Raji (cell line): ENCODE data around the gene SDC4.

ENCODE experiments used
- POLR2A ChIP-seq: IDR thresholded peaks from 2 replicates; pipeline ENCODE4 v1.6.1; 2011; ENCODE audit warnings: low read depth, low read length, control low read depth; ENCODE audit not compliant: insufficient read depth

Gene SDC4

GRCh38 chr20:45347936-45348778 is at the start of gene SDC4:
Gene SDC4, minus strand, starts transcription at chr20:45348424. Its CDS starts 40 bp downstream, at chr20:45348384.
- no peak for TF ChIP-seq POLR2A

GRCh38 chr20:45395114-45395415 is 46.8 kb upstream of the SDC4 start:
- TF ChIP-seq POLR2A: no peak

GRCh38 chr20:45394221-45395113 is 46.2 kb upstream of the SDC4 start:
- no peak for TF ChIP-seq POLR2A

- no peak for TF ChIP-seq POLR2A
Measured at GRCh38 chr20:45392733-45393132, 44.5 kb upstream of the SDC4 start.

- no peak for TF ChIP-seq POLR2A
Measured at GRCh38 chr20:45391559-45391958, 43.3 kb upstream of the SDC4 start.

GRCh38 chr20:45390931-45391330 is 42.7 kb upstream of the SDC4 start:
- no peak for TF ChIP-seq POLR2A

- TF ChIP-seq POLR2A: no peak
Measured at GRCh38 chr20:45387274-45387673, 39.0 kb upstream of the SDC4 start.

GRCh38 chr20:45378191-45378590 is 30.0 kb upstream of the SDC4 start, which contains the start of gene TP53TG5:
Gene TP53TG5, minus strand, starts transcription at chr20:45378325. Its CDS starts 89 bp downstream, at chr20:45378236.
- no peak for TF ChIP-seq POLR2A

- no peak for TF ChIP-seq POLR2A
Measured at GRCh38 chr20:45377269-45377668, 29.0 kb upstream of the SDC4 start.

- no peak for TF ChIP-seq POLR2A
Measured at GRCh38 chr20:45374966-45375365, 26.7 kb upstream of the SDC4 start.

GRCh38 chr20:45374101-45374467 is 25.9 kb upstream of the SDC4 start:
- TF ChIP-seq POLR2A: no peak

- TF ChIP-seq POLR2A: no peak
Measured at GRCh38 chr20:45373353-45374100, 25.3 kb upstream of the SDC4 start.

GRCh38 chr20:45372646-45373352 is 24.6 kb upstream of the SDC4 start:
- no peak for TF ChIP-seq POLR2A

GRCh38 chr20:45372241-45372640 is 24.0 kb upstream of the SDC4 start:
- no peak for TF ChIP-seq POLR2A
